Measurements from ENCODE around the gene ADRA2A.

Gene ADRA2A

GRCh38 chr10:111107846-111108245 is 31.0 kb downstream of the ADRA2A start:
- Histone ChIP-seq H3K4me1 (no peaks in the 10 kb centered on the region), H3K27ac (no peak overlapping the region)

GRCh38 chr10:111108441-111108840 is 31.6 kb downstream of the ADRA2A start:
- Histone ChIP-seq H3K9me3 (ENCODE audit: control insufficient read depth, low read length) (no peaks in the 10 kb centered on the region), H3K27me3 (ENCODE audit: control insufficient read depth, insufficient read depth, low read length) (no peaks in the 10 kb centered on the region), H3K79me2 (no peaks in the 10 kb centered on the region), H3K4me2 (ENCODE audit: low read length) (no peak overlapping the region), H3K4me3 (ENCODE audit: low read depth, low read length) (no peak overlapping the region), H3K36me3 (ENCODE audit: control insufficient read depth, insufficient read depth, low read length) (no peaks in the 10 kb centered on the region), H3K4me1 (no peaks in the 10 kb centered on the region), H3K9ac (no peak overlapping the region), H3K27ac (no peak overlapping the region), H2AFZ (no peak overlapping the region)
- no peak for TF ChIP-seq CTCF (IDR thresholded peaks at IDR 0.05)

More at GRCh38 chr10:111107846-111108245, 31.0 kb downstream of the ADRA2A start:
- Histone ChIP-seq H3K9me3 (ENCODE audit: control insufficient read depth, low read length) (no peaks in the 10 kb centered on the region), H3K36me3 (ENCODE audit: control insufficient read depth, insufficient read depth, low read length) (no peaks in the 10 kb centered on the region), H2AFZ (no peak overlapping the region), H3K4me3 (ENCODE audit: low read depth, low read length) (no peak overlapping the region), H3K79me2 (no peaks in the 10 kb centered on the region), H3K4me2 (ENCODE audit: low read length) (no peak overlapping the region), H3K27me3 (ENCODE audit: control insufficient read depth, insufficient read depth, low read length) (no peaks in the 10 kb centered on the region), H3K9ac (no peak overlapping the region)
- TF ChIP-seq CTCF (IDR thresholded peaks at IDR 0.05) = no peak

- Histone ChIP-seq H3K4me1 (no peaks in the 10 kb centered on the region), H2AFZ (no peak overlapping the region), H3K9ac (no peak overlapping the region), H3K79me2 (no peaks in the 10 kb centered on the region), H3K9me3 (ENCODE audit: control insufficient read depth, low read length) (no peaks in the 10 kb centered on the region), H3K4me2 (ENCODE audit: low read length) (no peak overlapping the region), H3K27ac (no peak overlapping the region), H3K27me3 (ENCODE audit: control insufficient read depth, insufficient read depth, low read length) (no peaks in the 10 kb centered on the region), H3K4me3 (ENCODE audit: low read depth, low read length) (no peak overlapping the region), H3K36me3 (ENCODE audit: control insufficient read depth, insufficient read depth, low read length) (no peaks in the 10 kb centered on the region)
- no peak for TF ChIP-seq CTCF (IDR thresholded peaks at IDR 0.05)
Observed at GRCh38 chr10:111109501-111110242, 32.8 kb downstream of the ADRA2A start.

- no peak for TF ChIP-seq CTCF (IDR thresholded peaks at IDR 0.05)
- no peak overlapping the region for H3K4me2 ChIP-seq (ENCODE audit: low read length)
- no peaks in the 10 kb centered on the region for H3K79me2 ChIP-seq
Observed at GRCh38 chr10:111110771-111111170, 33.9 kb downstream of the ADRA2A start.

GRCh38 chr10:111112333-111112732 is 35.5 kb downstream of the ADRA2A start:
- no peak for TF ChIP-seq CTCF (IDR thresholded peaks at IDR 0.05)
- Histone ChIP-seq H2AFZ (no peak overlapping the region), H3K4me3 (ENCODE audit: low read depth, low read length) (no peak overlapping the region), H3K9ac (no peak overlapping the region), H3K4me1 (no peaks in the 10 kb centered on the region), H3K27me3 (ENCODE audit: control insufficient read depth, insufficient read depth, low read length) (no peaks in the 10 kb centered on the region), H3K79me2 (no peaks in the 10 kb centered on the region), H3K36me3 (ENCODE audit: control insufficient read depth, insufficient read depth, low read length) (no peaks in the 10 kb centered on the region), H3K4me2 (ENCODE audit: low read length) (no peak overlapping the region), H3K27ac (no peak overlapping the region), H3K9me3 (ENCODE audit: control insufficient read depth, low read length) (no peaks in the 10 kb centered on the region)

More at GRCh38 chr10:111110771-111111170, 33.9 kb downstream of the ADRA2A start:
- no peak overlapping the region for H3K4me3 ChIP-seq (ENCODE audit: low read depth, low read length)
- no peaks in the 10 kb centered on the region for H3K4me1 ChIP-seq
- no peak overlapping the region for H2AFZ ChIP-seq
- H3K27ac ChIP-seq = no peak overlapping the region
- H3K9me3 ChIP-seq (ENCODE audit: control insufficient read depth, low read length) = no peaks in the 10 kb centered on the region
- H3K36me3 ChIP-seq (ENCODE audit: control insufficient read depth, insufficient read depth, low read length) = no peaks in the 10 kb centered on the region
- H3K9ac ChIP-seq = no peak overlapping the region
- H3K27me3 ChIP-seq (ENCODE audit: control insufficient read depth, insufficient read depth, low read length) = no peaks in the 10 kb centered on the region

Measured in parathyroid adenoma (tissue), 2 donors.